Left ventricle myocardium inferior (tissue), 1 donor: ENCODE results near the gene RASA3. TPM values are rescaled to one million over a fixed set of nuclear protein-coding genes. Genes with fewer than 3 reads are reported as not detected.
"Not testable (repeated sequence)": the region's sequence is repeated elsewhere in the genome, so short reads cannot be mapped to it uniquely, and the experiment has no call there.

Experiments used
- DNase-seq: peaks from one replicate; pipeline ENCODE4 v3.0.0-alpha.2; 2020
- H3K27ac ChIP-seq: fragments of 200-600 bp; replicated peaks from 2 replicates; pipeline ENCODE4 v1.8.0; 2021
- H3K27me3 ChIP-seq: fragments of 200-600 bp; 2 replicates; pipeline ENCODE4 v1.8.0; 2021; ENCODE audit warnings: low read depth
- H3K36me3 ChIP-seq: fragments of 200-600 bp; 2 replicates; pipeline ENCODE4 v1.8.0; 2021
- H3K4me1 ChIP-seq: fragments of 200-600 bp; 2 replicates; pipeline ENCODE4 v1.8.0; 2021
- H3K4me3 ChIP-seq: fragments of 200-600 bp; 2 replicates; pipeline ENCODE4 v1.8.0; 2021; ENCODE audit warnings: mild to moderate bottlenecking, moderate library complexity
- H3K9me3 ChIP-seq: fragments of 200-600 bp; replicated peaks from 2 replicates; pipeline ENCODE4 v1.8.0; 2021
- intact Hi-C: fragments of 100-400 bp; cut with micrococcal nuclease; formaldehyde crosslinking; loops from one replicate; pipeline ENCODE4 v1.11.0; 2022
- total RNA-seq: library from RNA; stranded (reverse); fragmentation: NEBNext Ultra II Directional; extraction: Animal tissue kit (Norgen Biotek cat#: 25700); gene quantifications from one replicate; pipeline ENCODE4 v1.2.1, GENCODE V29; 2021
- TF ChIP-seq, protein P1 (sequence below): fragments of 200-600 bp; IDR thresholded peaks from 2 replicates; pipeline ENCODE4 v1.8.0; 2021; ENCODE audit warnings: antibody characterized with exemption, mild to moderate bottlenecking, borderline replicate concordance
- donor health status: DM: no; HTN: yes; CAD: no; lungs with severe emphysema.

RASA3 gene
- total RNA-seq, 1 donor from 2014 or later = 9.5 TPM

DNA sequence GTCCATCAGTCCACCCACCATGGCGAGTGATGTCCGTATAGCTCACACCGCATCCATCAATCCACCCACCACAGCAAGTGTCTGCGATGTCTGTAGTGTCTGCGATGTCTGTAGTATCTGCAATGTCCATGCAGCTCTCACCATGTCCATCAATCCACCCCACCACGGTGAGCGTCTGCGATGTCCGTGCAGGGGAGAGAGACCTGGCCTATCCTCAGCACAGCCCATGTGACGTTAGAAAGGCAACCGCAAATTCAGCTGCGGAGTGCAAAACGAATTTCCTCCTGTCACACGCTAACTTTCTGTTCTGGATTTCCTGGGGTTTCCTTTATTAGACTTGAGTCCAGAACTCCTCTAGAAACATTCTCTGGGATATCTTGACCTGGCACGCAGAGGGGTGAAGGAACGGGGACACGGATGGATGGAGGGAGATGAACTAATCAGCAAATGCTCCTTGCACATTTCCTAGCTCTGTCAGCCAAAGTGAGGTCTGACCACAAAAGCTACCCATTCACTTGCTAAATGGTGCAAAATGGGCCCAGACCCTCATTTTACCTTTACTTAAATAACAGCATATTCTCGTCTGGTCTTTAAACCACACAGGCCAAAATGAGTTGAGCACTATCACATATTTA, 18.3 kb downstream of the RASA3 start:
- intact Hi-C loops = no loop called here
- Histone ChIP-seq H3K27ac (no peak overlapping the region), H3K9me3 (no peaks in the 10 kb centered on the region), H3K4me3 (no peak overlapping the region), H3K27me3 (no peaks in the 10 kb centered on the region), H3K4me1 (peaks cover 41% of the 10 kb centered on the region), H3K36me3 (no peaks in the 10 kb centered on the region)
- TF ChIP-seq, protein P1, sequence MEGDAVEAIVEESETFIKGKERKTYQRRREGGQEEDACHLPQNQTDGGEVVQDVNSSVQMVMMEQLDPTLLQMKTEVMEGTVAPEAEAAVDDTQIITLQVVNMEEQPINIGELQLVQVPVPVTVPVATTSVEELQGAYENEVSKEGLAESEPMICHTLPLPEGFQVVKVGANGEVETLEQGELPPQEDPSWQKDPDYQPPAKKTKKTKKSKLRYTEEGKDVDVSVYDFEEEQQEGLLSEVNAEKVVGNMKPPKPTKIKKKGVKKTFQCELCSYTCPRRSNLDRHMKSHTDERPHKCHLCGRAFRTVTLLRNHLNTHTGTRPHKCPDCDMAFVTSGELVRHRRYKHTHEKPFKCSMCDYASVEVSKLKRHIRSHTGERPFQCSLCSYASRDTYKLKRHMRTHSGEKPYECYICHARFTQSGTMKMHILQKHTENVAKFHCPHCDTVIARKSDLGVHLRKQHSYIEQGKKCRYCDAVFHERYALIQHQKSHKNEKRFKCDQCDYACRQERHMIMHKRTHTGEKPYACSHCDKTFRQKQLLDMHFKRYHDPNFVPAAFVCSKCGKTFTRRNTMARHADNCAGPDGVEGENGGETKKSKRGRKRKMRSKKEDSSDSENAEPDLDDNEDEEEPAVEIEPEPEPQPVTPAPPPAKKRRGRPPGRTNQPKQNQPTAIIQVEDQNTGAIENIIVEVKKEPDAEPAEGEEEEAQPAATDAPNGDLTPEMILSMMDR = no peak
- DNase-seq = no peak

DNA sequence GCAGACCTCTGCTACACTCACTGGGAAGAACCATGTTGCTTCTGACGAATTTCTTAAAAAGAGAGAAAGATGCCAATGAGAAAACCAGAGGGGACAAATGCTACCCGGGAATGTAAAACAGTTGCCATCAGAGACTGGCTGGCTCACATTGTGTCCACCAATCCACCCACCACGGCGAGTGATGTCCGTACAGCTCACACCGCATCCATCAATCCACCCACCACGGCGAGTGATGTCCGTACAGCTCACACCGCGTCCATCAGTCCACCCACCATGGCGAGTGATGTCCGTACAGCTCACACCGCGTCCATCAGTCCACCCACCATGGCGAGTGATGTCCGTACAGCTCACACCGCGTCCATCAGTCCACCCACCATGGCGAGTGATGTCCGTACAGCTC, 19.0 kb downstream of the RASA3 start:
- H3K36me3 ChIP-seq, intact Hi-C loops, H3K4me3 ChIP-seq, H3K27me3 ChIP-seq, DNase-seq, H3K27ac ChIP-seq, H3K9me3 ChIP-seq: not testable (repeated sequence)
- H3K4me1 ChIP-seq = peaks cover 39% of the 10 kb centered on the region

DNA sequence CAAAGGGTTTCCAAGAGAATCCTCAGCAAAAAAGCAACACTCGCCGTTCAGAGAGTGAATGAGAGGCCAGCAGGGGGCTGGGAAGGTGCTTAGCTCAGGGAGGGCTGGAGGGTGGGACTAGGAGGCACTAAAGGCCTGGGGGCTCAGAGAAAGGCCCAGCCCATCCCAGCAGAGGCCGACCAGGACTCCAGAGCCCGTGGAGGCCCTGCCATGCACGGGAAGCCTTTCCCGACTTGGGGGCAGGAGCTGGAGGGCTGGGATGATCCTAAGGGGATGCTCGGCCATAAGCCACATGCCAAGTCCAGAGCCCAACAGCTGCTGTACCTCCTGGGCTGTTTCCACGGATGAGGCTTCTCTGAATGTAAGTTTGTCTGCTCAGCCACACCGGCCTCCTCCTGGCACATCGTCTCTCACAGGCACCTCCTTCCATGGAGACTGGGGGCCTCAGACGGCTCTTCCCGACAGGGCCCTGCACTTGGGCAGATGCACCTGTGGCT, 19.5 kb downstream of the RASA3 start:
- intact Hi-C loops = no loop called here
- DNase-seq = no peak
- Histone ChIP-seq H3K4me1 (peaks cover 35% of the 10 kb centered on the region), H3K27ac (no peak overlapping the region), H3K36me3 (no peaks in the 10 kb centered on the region), H3K9me3 (no peaks in the 10 kb centered on the region), H3K27me3 (no peaks in the 10 kb centered on the region), H3K4me3 (no peak overlapping the region)
- TF ChIP-seq, protein P1 = no peak

DNA sequence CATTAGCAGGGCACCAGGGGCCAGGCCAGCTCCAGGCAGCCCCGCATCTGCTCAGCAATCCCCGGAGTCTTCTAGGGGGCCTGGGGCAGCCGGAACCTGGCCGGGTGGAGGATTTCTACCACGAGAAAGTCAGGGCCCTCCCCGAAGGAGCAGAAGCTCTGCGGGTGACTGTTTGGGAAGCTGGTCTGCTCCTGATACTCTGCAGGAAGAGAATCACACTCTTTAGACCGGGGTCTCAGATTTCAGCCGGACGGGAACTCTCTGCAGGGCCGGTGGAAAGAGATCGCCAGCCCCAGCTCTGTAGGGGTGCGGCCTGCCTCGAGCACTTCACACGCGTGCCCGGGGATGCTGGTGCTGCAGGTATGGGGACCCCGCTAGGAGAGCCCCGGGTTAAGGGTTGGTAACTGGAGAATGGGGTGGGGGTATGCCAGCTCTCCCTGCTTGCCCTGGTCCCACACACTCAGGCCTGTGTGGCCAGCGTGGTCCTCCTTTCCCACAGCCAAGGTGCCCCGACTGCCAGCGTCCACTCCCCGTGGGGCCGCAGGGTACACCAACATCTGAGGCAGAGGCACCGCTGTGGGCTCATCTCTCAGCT, 20.1 kb downstream of the RASA3 start:
- Histone ChIP-seq H3K4me3 (no peak overlapping the region), H3K36me3 (no peaks in the 10 kb centered on the region), H3K27ac (no peak overlapping the region), H3K27me3 (no peaks in the 10 kb centered on the region), H3K4me1 (peaks cover 39% of the 10 kb centered on the region), H3K9me3 (no peaks in the 10 kb centered on the region)
- TF ChIP-seq, protein P1 = no peak
- no peak for DNase-seq
- intact Hi-C loops = no loop called here

DNA sequence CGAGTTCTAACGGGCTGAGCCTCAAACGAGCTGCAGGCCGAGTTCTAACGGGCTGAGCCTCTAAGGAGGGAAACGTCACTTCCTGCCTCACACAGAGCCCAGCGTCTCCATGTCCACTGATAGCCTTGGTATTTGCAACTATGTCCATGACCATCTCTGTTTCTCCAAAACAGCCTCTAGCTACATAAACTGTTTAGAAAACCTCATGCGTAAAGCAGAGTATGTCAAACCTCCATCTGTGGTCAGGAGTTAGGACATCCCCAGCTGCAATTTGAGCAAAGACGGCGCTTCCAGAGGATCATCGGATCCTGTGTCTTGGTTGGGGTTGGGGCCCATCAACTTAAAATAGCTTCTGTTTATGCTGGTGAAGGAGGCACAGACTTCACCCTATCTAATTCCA, 20.8 kb downstream of the RASA3 start:
- Histone ChIP-seq H3K36me3 (no peaks in the 10 kb centered on the region), H3K4me3 (no peak overlapping the region), H3K4me1 (peaks cover 42% of the 10 kb centered on the region), H3K27me3 (no peaks in the 10 kb centered on the region), H3K27ac (no peak overlapping the region), H3K9me3 (no peaks in the 10 kb centered on the region)
- intact Hi-C loops = no loop called here
- no peak for DNase-seq
- TF ChIP-seq, protein P1 = no peak

DNA sequence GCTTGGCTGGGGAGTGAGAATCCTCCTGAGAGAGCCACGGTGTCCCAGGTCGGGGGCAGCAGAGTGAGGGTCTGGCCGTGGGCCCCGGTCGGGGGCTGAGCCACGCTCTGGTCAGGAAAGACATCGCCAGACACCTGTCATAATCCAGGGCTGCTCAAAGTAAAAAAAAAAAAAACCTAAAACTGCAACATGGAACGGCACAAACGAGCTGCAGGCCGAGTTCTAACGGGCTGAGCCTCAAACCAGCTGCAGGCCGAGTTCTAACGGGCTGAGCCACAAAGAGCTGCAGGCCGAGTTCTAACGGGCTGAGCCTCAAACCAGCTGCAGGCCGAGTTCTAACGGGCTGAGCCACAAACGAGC, 21.6 kb downstream of the RASA3 start:
- H3K27me3 ChIP-seq, H3K4me3 ChIP-seq, H3K36me3 ChIP-seq, intact Hi-C loops, H3K9me3 ChIP-seq, DNase-seq: not testable (repeated sequence)
- Histone ChIP-seq H3K4me1 (peaks cover 42% of the 10 kb centered on the region), H3K27ac (peak overlapping the region; percentile 23)
